Upper lobe of left lung (tissue), 4 donors: ENCODE measurements around the gene RBP3.
A peak's percentile ranks its signal among the peaks of the same experiment; 100 is the strongest.

ENCODE experiments used
- CTCF ChIP-seq, 6 experiments: fragments of 450-650 bp in 4 of 6; fragments of 200-600 bp in 2 of 6; sonication (generic) in 2 of 6; IDR thresholded peaks; one replicate each; pipeline ENCODE4 v1.5.1; 2016 to 2019; ENCODE audit warnings: antibody characterized with exemption in 6 of 6
- EP300 ChIP-seq, 4 donors: sonication (generic); formaldehyde crosslinking; IDR thresholded peaks; one replicate each; pipeline ENCODE4 v1.5.1; 2017; ENCODE audit warnings: antibody characterized with exemption in 4 of 4, control low read depth in 2 of 4
- POLR2A ChIP-seq, 4 donors: fragments of 450-650 bp; IDR thresholded peaks; one replicate each; pipeline ENCODE4 v1.5.1; 2016 to 2017; ENCODE audit warnings: antibody characterized with exemption in 4 of 4, mild to moderate bottlenecking in 2 of 4
- POLR2AphosphoS5 ChIP-seq, 2 donors: sonication (generic); formaldehyde crosslinking; IDR thresholded peaks; one replicate each; pipeline ENCODE4 v1.5.1; 2017; ENCODE audit warnings: antibody characterized with exemption in 2 of 2

DNA sequence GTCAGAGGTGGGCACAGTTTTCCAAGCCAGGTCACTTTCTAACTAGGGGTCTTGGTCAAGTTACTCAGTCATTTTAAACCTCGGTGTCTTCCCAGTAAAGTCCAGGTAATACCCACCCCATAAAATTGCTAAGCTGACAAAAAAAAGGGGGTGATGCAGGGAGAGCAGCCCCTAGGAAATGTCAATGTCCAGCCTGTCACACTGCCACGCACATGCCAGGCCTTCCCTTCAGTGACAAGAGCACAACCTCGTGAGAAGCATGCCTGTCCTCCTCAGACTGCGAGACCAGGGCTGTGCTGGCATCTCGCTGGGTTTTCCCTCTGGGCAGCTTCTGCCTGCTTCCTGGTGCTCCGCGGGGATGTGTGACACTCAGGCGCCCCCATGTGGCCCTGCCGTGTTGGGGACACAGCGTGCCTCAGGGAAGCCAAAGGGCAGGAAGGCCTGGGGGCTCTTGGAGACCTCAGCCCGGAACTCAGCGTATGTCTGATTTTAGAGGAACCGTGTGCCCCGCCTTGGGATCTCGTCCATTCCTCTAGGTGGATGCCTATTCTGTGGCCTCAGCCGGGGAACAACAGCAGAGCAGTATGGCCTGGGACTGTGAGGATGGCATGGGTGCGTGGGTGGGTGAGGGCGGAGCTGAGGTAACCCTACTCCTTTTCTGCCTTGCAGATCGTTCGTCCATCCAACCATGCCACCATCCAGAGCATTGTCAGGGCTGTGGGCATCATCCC lies 36.1 kb upstream of the RBP3 start:
- TF ChIP-seq POLR2A (IDR thresholded peaks at IDR 0.05) (no peak), CTCF (IDR thresholded peaks at IDR 0.05) (peak; percentile 59 to 91 (median 84)), POLR2AphosphoS5 (IDR thresholded peaks at IDR 0.05) (no peak), EP300 (IDR thresholded peaks at IDR 0.05) (no peak)
